ENCODE measurements around the gene XPC.
"Not testable (repeated sequence)": the region's sequence is repeated elsewhere in the genome, so short reads cannot be mapped to it uniquely, and the experiment has no call there.

XPC gene

DNA sequence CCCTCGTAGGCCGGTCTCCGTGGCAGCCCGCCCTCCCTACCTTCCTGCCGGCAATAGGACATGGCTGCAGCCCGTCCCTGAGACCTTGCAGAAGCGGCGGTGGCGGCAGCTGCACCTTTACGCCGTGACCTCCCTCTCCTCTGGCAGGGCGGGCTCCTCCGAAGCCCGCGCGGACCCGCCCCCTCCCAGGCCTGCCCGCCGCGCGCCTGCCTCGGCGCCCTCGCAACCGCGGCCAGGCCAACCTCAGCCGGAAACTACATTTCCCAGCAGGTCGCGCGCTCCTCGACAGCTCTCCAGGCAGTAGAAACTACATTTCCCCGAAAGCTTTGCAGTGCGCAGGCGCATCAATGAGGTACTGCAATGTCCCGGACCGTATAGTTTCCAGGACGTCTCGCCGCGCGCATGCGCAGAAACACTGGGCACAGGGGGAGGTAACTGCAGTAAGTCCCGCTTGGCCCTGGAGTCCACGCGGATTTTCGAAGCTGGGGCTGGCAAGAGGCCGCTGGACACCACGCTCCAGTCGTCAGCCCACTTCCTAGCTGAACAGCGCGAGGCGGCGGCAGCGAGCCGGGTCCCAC, 53.7 kb downstream of the XPC start, which contains the start of the genes CHCHD4 and TMEM43:
Gene CHCHD4 (minus strand): TSS at position 256 of the 578 bp plus-strand sequence. CDS start 194 bp downstream, at position 62.
Gene TMEM43 (plus strand): TSS at position 438 of the 578 bp plus-strand sequence. CDS start 142 bp downstream, outside the sequence.
- in situ Hi-C loops (cut with HindIII; ENCODE audit: low sequenced_read_pairs): no loop called here
- TF ChIP-seq, protein P1, sequence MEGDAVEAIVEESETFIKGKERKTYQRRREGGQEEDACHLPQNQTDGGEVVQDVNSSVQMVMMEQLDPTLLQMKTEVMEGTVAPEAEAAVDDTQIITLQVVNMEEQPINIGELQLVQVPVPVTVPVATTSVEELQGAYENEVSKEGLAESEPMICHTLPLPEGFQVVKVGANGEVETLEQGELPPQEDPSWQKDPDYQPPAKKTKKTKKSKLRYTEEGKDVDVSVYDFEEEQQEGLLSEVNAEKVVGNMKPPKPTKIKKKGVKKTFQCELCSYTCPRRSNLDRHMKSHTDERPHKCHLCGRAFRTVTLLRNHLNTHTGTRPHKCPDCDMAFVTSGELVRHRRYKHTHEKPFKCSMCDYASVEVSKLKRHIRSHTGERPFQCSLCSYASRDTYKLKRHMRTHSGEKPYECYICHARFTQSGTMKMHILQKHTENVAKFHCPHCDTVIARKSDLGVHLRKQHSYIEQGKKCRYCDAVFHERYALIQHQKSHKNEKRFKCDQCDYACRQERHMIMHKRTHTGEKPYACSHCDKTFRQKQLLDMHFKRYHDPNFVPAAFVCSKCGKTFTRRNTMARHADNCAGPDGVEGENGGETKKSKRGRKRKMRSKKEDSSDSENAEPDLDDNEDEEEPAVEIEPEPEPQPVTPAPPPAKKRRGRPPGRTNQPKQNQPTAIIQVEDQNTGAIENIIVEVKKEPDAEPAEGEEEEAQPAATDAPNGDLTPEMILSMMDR (IDR thresholded peaks at IDR 0.05; ENCODE audit: low read depth, low read length, missing control alignments): no peak
- H3K4me3 ChIP-seq (ENCODE audit: low read depth, low read length): peak within 1 kb of the TSS; percentile 87
- peak; percentile 98 for DNase-seq (ENCODE audit: low read depth)

DNA sequence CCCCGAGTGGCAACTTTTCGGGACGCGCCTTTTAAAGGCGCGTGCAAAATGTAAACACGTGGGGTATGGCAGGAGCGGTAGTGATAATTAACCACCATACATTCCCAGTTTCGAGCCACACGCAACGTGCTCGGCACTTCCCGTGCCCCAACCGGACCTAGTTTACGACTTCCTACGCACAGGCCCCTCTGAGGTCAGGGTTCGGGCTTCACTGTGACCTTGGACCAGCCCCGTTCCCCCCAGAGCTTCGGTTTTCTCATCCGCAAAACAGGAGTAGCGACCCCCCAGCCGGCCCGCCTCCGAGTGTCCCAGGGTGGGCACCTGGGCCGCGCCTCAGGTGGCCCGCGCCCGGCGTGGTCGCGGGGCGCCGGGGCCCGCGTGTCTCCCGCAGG, 54.2 kb downstream of the XPC start:
- H3K4me3 ChIP-seq (ENCODE audit: low read depth, low read length): peak overlapping the region; percentile 87
- TF ChIP-seq, protein P1 (IDR thresholded peaks at IDR 0.05; ENCODE audit: low read depth, low read length, missing control alignments): no peak
- DNase-seq (ENCODE audit: low read depth): no peak
- in situ Hi-C loops (cut with HindIII; ENCODE audit: low sequenced_read_pairs): no loop called here

DNA sequence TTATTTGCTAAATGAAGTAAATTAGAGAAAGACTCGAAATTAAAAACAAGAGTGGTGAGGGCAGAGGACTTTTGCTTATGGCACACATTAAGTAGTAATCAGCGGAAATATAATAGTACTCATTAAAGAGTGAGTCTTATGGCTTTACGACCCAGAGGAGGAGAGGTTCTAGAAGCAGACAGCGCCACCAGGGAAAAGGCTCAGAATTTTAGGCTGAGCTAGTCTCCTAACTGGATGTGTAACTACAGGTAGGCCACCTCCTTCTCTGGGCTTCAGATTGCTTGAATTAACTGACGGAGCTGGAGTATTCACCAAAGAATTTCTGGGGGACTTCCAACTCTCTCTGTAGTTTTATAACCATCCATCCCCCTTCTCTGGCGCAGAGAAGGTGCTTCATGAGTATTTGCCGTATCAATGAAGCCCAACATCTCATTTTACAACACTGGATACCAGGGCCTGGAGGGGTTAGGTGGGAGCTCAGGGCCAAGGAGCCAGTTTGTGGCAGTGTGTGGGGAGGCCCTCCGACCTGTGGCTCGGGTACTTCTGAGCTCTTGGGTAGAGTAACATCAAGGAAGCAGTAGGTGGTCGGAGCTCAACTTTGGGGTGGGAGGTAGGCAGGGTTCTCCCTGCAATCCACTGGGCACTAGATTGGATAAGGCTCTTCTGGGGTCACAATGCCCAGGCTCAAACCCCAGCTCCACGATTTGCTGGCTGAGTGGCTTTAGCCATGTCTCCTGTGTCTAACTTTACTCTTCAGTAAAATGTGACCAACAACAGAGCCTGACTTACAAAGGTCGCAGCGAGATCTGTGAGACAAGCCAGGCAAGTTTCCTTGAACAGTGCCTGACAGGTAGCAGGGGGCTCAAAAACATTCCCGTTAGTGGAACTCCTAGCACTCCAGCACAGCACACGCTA, 54.8 kb downstream of the XPC start:
- in situ Hi-C loops (cut with HindIII; ENCODE audit: low sequenced_read_pairs): no loop called here
- no peak for DNase-seq (ENCODE audit: low read depth)
- peak overlapping the region; percentile 87 for H3K4me3 ChIP-seq (ENCODE audit: low read depth, low read length)
- TF ChIP-seq, protein P1 (IDR thresholded peaks at IDR 0.05; ENCODE audit: low read depth, low read length, missing control alignments): no peak

DNA sequence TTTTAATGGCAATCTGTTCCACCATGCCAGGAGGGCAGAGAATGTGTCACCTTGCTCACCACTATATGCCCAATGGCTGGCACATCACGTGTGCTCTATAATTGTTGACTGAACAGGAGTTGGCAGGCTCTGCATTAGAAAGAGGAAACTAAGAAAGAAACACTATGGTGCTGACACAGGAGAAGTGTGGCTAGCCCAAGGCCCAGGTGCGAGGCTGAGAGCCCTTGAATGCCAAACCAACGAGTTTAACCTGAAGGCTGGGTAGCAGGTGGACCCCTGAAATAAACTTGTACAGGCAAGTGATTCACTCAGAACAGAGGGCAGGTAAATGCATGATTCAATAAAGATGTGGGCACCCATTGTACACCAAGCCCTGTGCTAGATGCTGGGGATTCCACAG, 56.1 kb downstream of the XPC start:
- no peak overlapping the region for H3K4me3 ChIP-seq (ENCODE audit: low read depth, low read length)
- TF ChIP-seq, protein P1 (IDR thresholded peaks at IDR 0.05; ENCODE audit: low read depth, low read length, missing control alignments): no peak
- in situ Hi-C loops (cut with HindIII; ENCODE audit: low sequenced_read_pairs): no loop called here
- no peak for DNase-seq (ENCODE audit: low read depth)

DNA sequence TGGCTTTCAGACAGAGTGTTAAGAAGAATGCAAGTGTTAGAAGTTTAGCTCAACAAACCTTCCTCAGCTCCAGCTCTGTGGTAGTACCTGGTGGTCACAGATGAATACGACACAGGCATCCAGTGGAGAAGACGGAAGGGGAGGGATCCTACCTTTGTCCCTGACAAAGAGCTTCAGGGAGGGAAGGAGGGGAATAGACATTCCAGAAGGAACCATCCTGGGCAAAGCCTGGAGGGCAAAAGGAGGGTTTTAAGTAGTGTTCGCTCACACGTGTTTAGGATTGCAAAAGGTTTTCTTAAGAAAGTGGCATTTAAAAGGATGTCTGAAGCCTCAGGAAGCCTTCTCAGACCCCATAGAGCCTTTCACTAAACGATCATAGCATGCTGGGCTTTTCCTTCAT, 56.5 kb downstream of the XPC start:
- no peak for DNase-seq (ENCODE audit: low read depth)
- H3K4me3 ChIP-seq (ENCODE audit: low read depth, low read length): no peak overlapping the region
- in situ Hi-C loops (cut with HindIII; ENCODE audit: low sequenced_read_pairs): no loop called here
- TF ChIP-seq, protein P1 (IDR thresholded peaks at IDR 0.05; ENCODE audit: low read depth, low read length, missing control alignments): no peak

DNA sequence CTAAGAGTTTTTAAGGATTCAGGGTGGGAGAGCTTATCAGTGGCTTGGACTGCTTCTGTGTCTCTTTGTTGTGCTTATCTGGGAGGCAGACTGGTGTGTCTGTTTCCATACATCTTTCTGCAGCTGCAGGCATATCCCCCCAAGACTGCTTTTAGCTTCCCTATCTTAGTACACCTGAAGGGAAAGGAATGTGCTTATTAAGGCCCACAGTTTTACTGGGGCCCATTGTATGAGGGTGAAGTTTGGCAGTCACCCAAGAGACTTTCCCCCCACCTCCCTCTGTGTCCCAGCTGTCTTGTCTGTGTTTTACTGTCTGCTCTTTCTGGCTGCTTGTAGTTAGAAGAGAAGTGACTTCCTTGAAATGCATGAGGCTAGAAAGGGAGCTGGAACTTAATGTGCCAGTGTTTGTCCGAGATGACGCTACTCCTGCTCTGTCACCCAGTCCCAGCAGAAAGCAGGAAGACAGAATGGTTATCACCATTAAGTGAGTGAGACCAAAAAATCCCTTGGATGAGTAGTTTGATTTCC, 57.4 kb downstream of the XPC start:
- DNase-seq (ENCODE audit: low read depth); in situ Hi-C loops (cut with HindIII; ENCODE audit: low sequenced_read_pairs); H3K4me3 ChIP-seq (ENCODE audit: low read depth, low read length): not testable (repeated sequence)
